Measurements from ENCODE around the gene THOC6.

Gene THOC6

GRCh38 chr16:2990891-2991290 lies 32.9 kb upstream of the THOC6 start:
- H3K36me3 ChIP-seq (ENCODE audit: control insufficient read depth in 1 of 2, insufficient read depth in 2 of 2, low read length in 2 of 2): no peaks in the 10 kb centered on the region
- H3K9ac ChIP-seq (ENCODE audit: low read depth in 1 of 2, low read length in 2 of 2): no peak overlapping the region
- H3K4me1 ChIP-seq (ENCODE audit: control insufficient read depth in 1 of 2, insufficient read depth in 2 of 2, low read length in 2 of 2): no peaks in the 10 kb centered on the region
- no peak overlapping the region for H3K27ac ChIP-seq (ENCODE audit: low read depth, low read length)
- no peaks in the 10 kb centered on the region for H3K9me3 ChIP-seq (ENCODE audit: control insufficient read depth in 1 of 2, low read length in 2 of 2)
- no peak overlapping the region for H3K4me3 ChIP-seq (ENCODE audit: low read depth in 1 of 2, low read length in 2 of 2)
- H3K27me3 ChIP-seq (ENCODE audit: control insufficient read depth in 1 of 2, insufficient read depth in 2 of 2, low read length in 2 of 2): no peaks in the 10 kb centered on the region

DNA sequence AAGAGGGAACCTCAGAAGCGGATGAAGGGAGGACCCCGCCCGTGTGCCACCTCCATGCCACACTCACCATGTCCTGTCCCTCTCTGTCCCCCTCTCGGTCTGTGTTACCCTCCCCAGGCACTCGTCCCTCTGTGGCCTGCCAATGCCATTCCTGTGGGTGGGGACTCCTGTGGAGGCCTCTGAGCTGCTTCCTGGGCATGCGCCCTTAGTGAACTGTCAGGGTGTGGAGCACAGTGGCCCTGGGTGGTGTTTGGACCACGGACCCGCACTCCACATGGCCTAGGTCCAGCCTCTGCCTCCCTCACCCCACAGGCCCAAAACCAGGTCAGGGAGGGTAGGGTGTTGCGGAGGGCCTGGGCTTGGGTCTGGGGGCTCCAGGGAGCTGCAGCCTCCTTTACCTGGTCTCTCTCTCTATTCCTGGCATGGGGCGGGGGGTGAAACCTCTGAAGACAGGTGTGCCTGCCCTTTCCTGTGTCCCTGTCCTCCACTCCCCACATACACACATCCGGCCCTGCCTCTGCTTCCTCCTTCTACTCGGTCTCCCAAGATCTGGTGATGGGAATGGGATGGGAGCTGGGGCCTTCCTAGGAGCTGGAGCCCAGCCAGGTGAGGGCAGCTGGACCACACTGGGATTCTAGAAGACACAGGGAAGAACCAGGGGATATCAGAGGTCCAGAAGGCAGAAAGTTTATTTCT lies 32.1 kb upstream of the THOC6 start:
- H3K27ac ChIP-seq (ENCODE audit: low read depth, low read length): no peak overlapping the region
- no peaks in the 10 kb centered on the region for H3K27me3 ChIP-seq (ENCODE audit: control insufficient read depth in 1 of 2, insufficient read depth in 2 of 2, low read length in 2 of 2)
- H3K9ac ChIP-seq (ENCODE audit: low read depth in 1 of 2, low read length in 2 of 2): no peak overlapping the region
- no peak overlapping the region for H3K4me3 ChIP-seq (ENCODE audit: low read depth in 1 of 2, low read length in 2 of 2)
- H3K36me3 ChIP-seq (ENCODE audit: control insufficient read depth in 1 of 2, insufficient read depth in 2 of 2, low read length in 2 of 2): no peaks in the 10 kb centered on the region
- H3K4me1 ChIP-seq (ENCODE audit: control insufficient read depth in 1 of 2, insufficient read depth in 2 of 2, low read length in 2 of 2): no peaks in the 10 kb centered on the region
- H3K9me3 ChIP-seq (ENCODE audit: control insufficient read depth in 1 of 2, low read length in 2 of 2): no peaks in the 10 kb centered on the region

GRCh38 chr16:2992383-2993081 lies 31.3 kb upstream of the THOC6 start:
- no peaks in the 10 kb centered on the region for H3K27me3 ChIP-seq (ENCODE audit: control insufficient read depth in 1 of 2, insufficient read depth in 2 of 2, low read length in 2 of 2)
- no peaks in the 10 kb centered on the region for H3K36me3 ChIP-seq (ENCODE audit: control insufficient read depth in 1 of 2, insufficient read depth in 2 of 2, low read length in 2 of 2)
- H3K4me1 ChIP-seq (ENCODE audit: control insufficient read depth in 1 of 2, insufficient read depth in 2 of 2, low read length in 2 of 2): no peaks in the 10 kb centered on the region
- H3K9me3 ChIP-seq (ENCODE audit: control insufficient read depth in 1 of 2, low read length in 2 of 2): no peaks in the 10 kb centered on the region
- H3K27ac ChIP-seq (ENCODE audit: low read depth, low read length): no peak overlapping the region
- no peak overlapping the region for H3K9ac ChIP-seq (ENCODE audit: low read depth in 1 of 2, low read length in 2 of 2)
- H3K4me3 ChIP-seq (ENCODE audit: low read depth in 1 of 2, low read length in 2 of 2): no peak overlapping the region

- H3K9ac ChIP-seq (ENCODE audit: low read depth in 1 of 2, low read length in 2 of 2): no peak overlapping the region
- H3K9me3 ChIP-seq (ENCODE audit: control insufficient read depth in 1 of 2, low read length in 2 of 2): no peaks in the 10 kb centered on the region
- no peaks in the 10 kb centered on the region for H3K4me1 ChIP-seq (ENCODE audit: control insufficient read depth in 1 of 2, insufficient read depth in 2 of 2, low read length in 2 of 2)
- H3K27me3 ChIP-seq (ENCODE audit: control insufficient read depth in 1 of 2, insufficient read depth in 2 of 2, low read length in 2 of 2): no peaks in the 10 kb centered on the region
- H3K36me3 ChIP-seq (ENCODE audit: control insufficient read depth in 1 of 2, insufficient read depth in 2 of 2, low read length in 2 of 2): no peaks in the 10 kb centered on the region
- no peak overlapping the region for H3K4me3 ChIP-seq (ENCODE audit: low read depth in 1 of 2, low read length in 2 of 2)
- H3K27ac ChIP-seq (ENCODE audit: low read depth, low read length): no peak overlapping the region
Observed at GRCh38 chr16:2996298-2996697, 27.5 kb upstream of the THOC6 start.

- Histone ChIP-seq H3K9ac (ENCODE audit: low read depth in 1 of 2, low read length in 2 of 2) (no peak overlapping the region), H3K27ac (ENCODE audit: low read depth, low read length) (no peak overlapping the region), H3K4me1 (ENCODE audit: control insufficient read depth in 1 of 2, insufficient read depth in 2 of 2, low read length in 2 of 2) (peaks cover 0 to 4% of the 10 kb centered on the region in 2 donors), H3K4me3 (ENCODE audit: low read depth in 1 of 2, low read length in 2 of 2) (no peak overlapping the region), H3K9me3 (ENCODE audit: control insufficient read depth in 1 of 2, low read length in 2 of 2) (no peaks in the 10 kb centered on the region), H3K36me3 (ENCODE audit: control insufficient read depth in 1 of 2, insufficient read depth in 2 of 2, low read length in 2 of 2) (no peaks in the 10 kb centered on the region), H3K27me3 (ENCODE audit: control insufficient read depth in 1 of 2, insufficient read depth in 2 of 2, low read length in 2 of 2) (no peaks in the 10 kb centered on the region)
Observed at GRCh38 chr16:2999929-3000328, 23.9 kb upstream of the THOC6 start.

- Histone ChIP-seq H3K9me3 (ENCODE audit: control insufficient read depth in 1 of 2, low read length in 2 of 2) (no peaks in the 10 kb centered on the region), H3K4me3 (ENCODE audit: low read depth in 1 of 2, low read length in 2 of 2) (no peak overlapping the region), H3K4me1 (ENCODE audit: control insufficient read depth in 1 of 2, insufficient read depth in 2 of 2, low read length in 2 of 2) (peaks cover 0 to 4% of the 10 kb centered on the region in 2 donors), H3K9ac (ENCODE audit: low read depth in 1 of 2, low read length in 2 of 2) (no peak overlapping the region), H3K27ac (ENCODE audit: low read depth, low read length) (no peak overlapping the region), H3K36me3 (ENCODE audit: control insufficient read depth in 1 of 2, insufficient read depth in 2 of 2, low read length in 2 of 2) (no peaks in the 10 kb centered on the region), H3K27me3 (ENCODE audit: control insufficient read depth in 1 of 2, insufficient read depth in 2 of 2, low read length in 2 of 2) (no peaks in the 10 kb centered on the region)
Observed at GRCh38 chr16:3000540-3000939, 23.3 kb upstream of the THOC6 start.

DNA sequence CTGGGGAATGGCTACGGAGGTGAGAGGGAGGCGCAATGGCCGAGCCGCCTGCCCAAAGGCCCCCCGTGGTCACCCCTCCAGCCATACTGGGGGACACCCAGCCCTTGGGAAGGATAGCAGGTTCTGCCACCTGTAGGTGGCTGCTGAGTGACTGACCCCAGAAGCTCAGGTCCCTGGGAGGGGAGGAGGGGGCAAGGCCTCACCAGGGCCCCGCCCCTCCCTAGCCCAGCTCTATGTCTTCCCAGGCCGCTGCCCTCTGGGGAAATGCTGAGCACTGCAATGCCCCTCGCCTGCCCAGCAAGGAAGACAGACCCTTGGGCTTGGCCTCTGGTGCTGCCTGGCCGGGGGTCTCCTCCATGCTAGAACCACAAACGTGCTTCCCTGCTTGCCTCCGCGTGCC lies 22.5 kb upstream of the THOC6 start:
- Histone ChIP-seq H3K4me3 (ENCODE audit: low read depth in 1 of 2, low read length in 2 of 2) (no peak overlapping the region), H3K27me3 (ENCODE audit: control insufficient read depth in 1 of 2, insufficient read depth in 2 of 2, low read length in 2 of 2) (no peaks in the 10 kb centered on the region)

GRCh38 chr16:3003582-3004270 lies 20.1 kb upstream of the THOC6 start:
- Histone ChIP-seq H3K27ac (ENCODE audit: low read depth, low read length) (no peak overlapping the region), H3K4me1 (ENCODE audit: control insufficient read depth in 1 of 2, insufficient read depth in 2 of 2, low read length in 2 of 2) (peaks cover 24 to 32% of the 10 kb centered on the region in 2 donors), H3K36me3 (ENCODE audit: control insufficient read depth in 1 of 2, insufficient read depth in 2 of 2, low read length in 2 of 2) (no peaks in the 10 kb centered on the region), H3K27me3 (ENCODE audit: control insufficient read depth in 1 of 2, insufficient read depth in 2 of 2, low read length in 2 of 2) (no peaks in the 10 kb centered on the region), H3K9ac (ENCODE audit: low read depth in 1 of 2, low read length in 2 of 2) (no peak overlapping the region), H3K4me3 (ENCODE audit: low read depth in 1 of 2, low read length in 2 of 2) (no peak overlapping the region), H3K9me3 (ENCODE audit: control insufficient read depth in 1 of 2, low read length in 2 of 2) (no peaks in the 10 kb centered on the region)

More for the DNA sequence above, 22.5 kb upstream of the THOC6 start:
- peaks cover 0 to 10% of the 10 kb centered on the region in 2 donors for H3K4me1 ChIP-seq (ENCODE audit: control insufficient read depth in 1 of 2, insufficient read depth in 2 of 2, low read length in 2 of 2)
- H3K9me3 ChIP-seq (ENCODE audit: control insufficient read depth in 1 of 2, low read length in 2 of 2): no peaks in the 10 kb centered on the region
- no peak overlapping the region for H3K27ac ChIP-seq (ENCODE audit: low read depth, low read length)
- H3K36me3 ChIP-seq (ENCODE audit: control insufficient read depth in 1 of 2, insufficient read depth in 2 of 2, low read length in 2 of 2): no peaks in the 10 kb centered on the region
- no peak overlapping the region for H3K9ac ChIP-seq (ENCODE audit: low read depth in 1 of 2, low read length in 2 of 2)

DNA sequence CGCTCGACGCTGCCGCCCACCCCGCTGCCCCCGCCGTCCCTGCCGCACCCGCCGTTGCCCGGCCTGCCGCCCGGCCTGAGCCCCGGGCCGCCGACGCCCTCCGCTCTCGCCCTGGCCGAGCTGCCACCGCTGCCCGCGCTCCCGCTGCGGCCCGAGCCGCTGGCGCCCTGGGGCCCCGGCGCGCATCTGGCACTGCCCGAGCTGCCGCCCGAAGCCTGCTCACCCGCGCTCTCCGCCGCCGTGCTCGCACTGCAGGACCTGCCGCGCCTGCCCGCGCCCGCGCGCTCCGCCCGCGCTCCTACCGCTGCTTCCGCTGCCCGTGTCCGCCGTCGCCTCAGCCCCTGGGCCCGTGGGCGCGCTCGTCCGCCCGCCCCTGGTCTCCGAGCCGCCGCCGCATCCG lies 19.5 kb upstream of the THOC6 start:
- no peak overlapping the region for H3K27ac ChIP-seq (ENCODE audit: low read depth, low read length)
- no peak overlapping the region for H3K4me3 ChIP-seq (ENCODE audit: low read depth in 1 of 2, low read length in 2 of 2)
- H3K36me3 ChIP-seq (ENCODE audit: control insufficient read depth in 1 of 2, insufficient read depth in 2 of 2, low read length in 2 of 2): no peaks in the 10 kb centered on the region
- H3K9ac ChIP-seq (ENCODE audit: low read depth in 1 of 2, low read length in 2 of 2): no peak overlapping the region
- H3K4me1 ChIP-seq (ENCODE audit: control insufficient read depth in 1 of 2, insufficient read depth in 2 of 2, low read length in 2 of 2): peaks cover 25 to 38% of the 10 kb centered on the region in 2 donors
- no peaks in the 10 kb centered on the region for H3K9me3 ChIP-seq (ENCODE audit: control insufficient read depth in 1 of 2, low read length in 2 of 2)
- H3K27me3 ChIP-seq (ENCODE audit: control insufficient read depth in 1 of 2, insufficient read depth in 2 of 2, low read length in 2 of 2): no peaks in the 10 kb centered on the region

DNA sequence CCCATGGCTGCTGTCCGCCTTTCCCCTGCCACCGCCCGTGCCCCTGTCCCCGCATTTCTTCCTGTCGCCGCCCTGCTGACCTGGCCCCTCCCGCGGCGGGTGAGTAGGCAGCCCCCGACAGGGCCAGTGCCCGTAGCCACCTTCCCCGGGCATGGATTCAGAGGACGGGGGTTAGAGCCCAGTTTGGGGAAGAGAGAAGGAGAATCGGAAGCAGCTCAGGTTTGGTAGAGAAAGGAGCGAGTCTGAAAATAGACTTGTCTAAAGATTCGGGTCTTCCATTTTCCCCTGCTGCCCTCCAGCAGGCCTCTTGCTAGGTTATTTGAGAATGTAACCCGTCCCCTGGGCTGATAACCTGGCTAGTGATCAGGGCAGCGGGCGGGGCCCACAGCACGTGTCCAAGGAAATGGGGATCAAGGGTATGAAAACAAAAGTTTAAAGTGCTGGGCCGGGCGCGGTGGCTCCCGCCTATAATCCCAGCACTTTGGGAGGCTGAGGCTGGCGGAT lies 19.0 kb upstream of the THOC6 start:
- Histone ChIP-seq H3K9me3 (ENCODE audit: control insufficient read depth in 1 of 2, low read length in 2 of 2) (no peaks in the 10 kb centered on the region), H3K4me3 (ENCODE audit: low read depth in 1 of 2, low read length in 2 of 2) (peak overlapping the region; percentile 59 to 72), H3K4me1 (ENCODE audit: control insufficient read depth in 1 of 2, insufficient read depth in 2 of 2, low read length in 2 of 2) (peaks cover 25 to 41% of the 10 kb centered on the region in 2 donors), H3K27me3 (ENCODE audit: control insufficient read depth in 1 of 2, insufficient read depth in 2 of 2, low read length in 2 of 2) (no peaks in the 10 kb centered on the region), H3K36me3 (ENCODE audit: control insufficient read depth in 1 of 2, insufficient read depth in 2 of 2, low read length in 2 of 2) (no peaks in the 10 kb centered on the region), H3K27ac (ENCODE audit: low read depth, low read length) (peak overlapping the region; percentile 71), H3K9ac (ENCODE audit: low read depth in 1 of 2, low read length in 2 of 2) (peak overlapping the region; percentile 65 to 74)

All from duodenal mucosa (tissue), 2 donors.